NCI-H69 (cell line): Measurements from ENCODE around the gene CCDC14.
"Not testable (repeated sequence)": the region's sequence is repeated elsewhere in the genome, so short reads cannot be mapped to it uniquely, and the experiment has no call there.

Source experiments
- DNase-seq: peaks from one replicate; lab custom pipeline; 2025; lab: John Stamatoyannopoulos, UW

CCDC14 gene

GRCh38 chr3:123964793-123965192 is 3.8 kb upstream of the CCDC14 start:
- DNase-seq = not testable (repeated sequence)

- DNase-seq = no peak
Observed at GRCh38 chr3:123961508-123961856, 453 bp upstream of the CCDC14 start.

- DNase-seq = peak; percentile 90
Observed at GRCh38 chr3:123953735-123954134, 7.3 kb downstream of the CCDC14 start.

- no peak for DNase-seq
Observed at GRCh38 chr3:123952844-123953520, 8.0 kb downstream of the CCDC14 start.

GRCh38 chr3:123951522-123952447 is 9.2 kb downstream of the CCDC14 start:
- DNase-seq = no peak

GRCh38 chr3:123949641-123950040 is 11.4 kb downstream of the CCDC14 start:
- no peak for DNase-seq

GRCh38 chr3:123948449-123948848 is 12.6 kb downstream of the CCDC14 start:
- no peak for DNase-seq

GRCh38 chr3:123947482-123947881 is 13.5 kb downstream of the CCDC14 start:
- DNase-seq = no peak

- no peak for DNase-seq
Observed at GRCh38 chr3:123941542-123941941, 19.5 kb downstream of the CCDC14 start.

- DNase-seq = peak; percentile 9
Observed at GRCh38 chr3:123941121-123941520, 19.9 kb downstream of the CCDC14 start.

- no peak for DNase-seq
Observed at GRCh38 chr3:123939706-123940105, 21.3 kb downstream of the CCDC14 start.

GRCh38 chr3:123936400-123936799 is 24.6 kb downstream of the CCDC14 start:
- no peak for DNase-seq

- no peak for DNase-seq
Observed at GRCh38 chr3:123935830-123936229, 25.2 kb downstream of the CCDC14 start.

GRCh38 chr3:123934250-123934649 is 26.8 kb downstream of the CCDC14 start:
- no peak for DNase-seq

- no peak for DNase-seq
Observed at GRCh38 chr3:123930445-123930844, 30.6 kb downstream of the CCDC14 start.

GRCh38 chr3:123929325-123929724 is 31.7 kb downstream of the CCDC14 start:
- no peak for DNase-seq

- DNase-seq = no peak
Observed at GRCh38 chr3:123926396-123926795, 34.6 kb downstream of the CCDC14 start.

GRCh38 chr3:123920868-123921267 is 40.2 kb downstream of the CCDC14 start:
- no peak for DNase-seq

GRCh38 chr3:123920383-123920782 is 40.6 kb downstream of the CCDC14 start:
- no peak for DNase-seq

GRCh38 chr3:123919353-123919752 is 41.7 kb downstream of the CCDC14 start:
- no peak for DNase-seq

- no peak for DNase-seq
Observed at GRCh38 chr3:123914829-123915228, 46.2 kb downstream of the CCDC14 start.

GRCh38 chr3:123909785-123910184 is 51.2 kb downstream of the CCDC14 start:
- no peak for DNase-seq

- DNase-seq = peak; percentile 3
Observed at GRCh38 chr3:123907720-123908119, 53.3 kb downstream of the CCDC14 start.
